Ishikawa (cell line): Measurements from ENCODE around the gene PER1.
A peak's percentile ranks its signal among the peaks of the same experiment; 100 is the strongest.

Experiments used
- CEBPB ChIP-seq: IDR thresholded peaks from 2 replicates; pipeline ENCODE4 v1.6.1; 2012
- CREB1 ChIP-seq: IDR thresholded peaks from 2 replicates; pipeline ENCODE4 v1.6.1; 2012; ENCODE audit warnings: low read depth
- EGR1 ChIP-seq: IDR thresholded peaks from 2 replicates; pipeline ENCODE4 v1.6.1; 2012
- EP300 ChIP-seq: IDR thresholded peaks from 2 replicates; pipeline ENCODE4 v1.6.1; 2012; ENCODE audit warnings: borderline replicate concordance
- FOXM1 ChIP-seq: IDR thresholded peaks from 2 replicates; pipeline ENCODE4 v1.6.1; 2012; ENCODE audit warnings: low read depth, borderline replicate concordance
- NFIC ChIP-seq: IDR thresholded peaks from 2 replicates; pipeline ENCODE4 v1.6.1; 2012
- RAD21 ChIP-seq: IDR thresholded peaks from 2 replicates; pipeline ENCODE4 v1.6.1; 2012; ENCODE audit warnings: low read depth
- TAF1 ChIP-seq: IDR thresholded peaks from 2 replicates; pipeline ENCODE4 v1.6.1; 2012; ENCODE audit warnings: low read depth, mild to moderate bottlenecking
- TCF12 ChIP-seq: IDR thresholded peaks from 2 replicates; pipeline ENCODE4 v1.6.1; 2012; ENCODE audit warnings: low read depth
- TEAD4 ChIP-seq: IDR thresholded peaks from 2 replicates; pipeline ENCODE4 v1.6.1; 2012
- YY1 ChIP-seq: IDR thresholded peaks from 2 replicates; pipeline ENCODE4 v1.6.1; 2012; ENCODE audit warnings: low read depth
- ZBTB7A ChIP-seq: IDR thresholded peaks from 2 replicates; pipeline ENCODE4 v1.6.1; 2012; ENCODE audit warnings: low read depth
- TF ChIP-seq, protein P1 (sequence below): IDR thresholded peaks from 2 replicates; pipeline ENCODE4 v1.6.1; 2012
- TF ChIP-seq, protein P2 (sequence below): IDR thresholded peaks from 2 replicates; pipeline ENCODE4 v1.6.1; 2012; ENCODE audit warnings: low read depth, mild to moderate bottlenecking
- TF ChIP-seq, protein P3 (sequence below): IDR thresholded peaks from 2 replicates; pipeline ENCODE4 v1.6.1; 2012

Gene PER1

DNA sequence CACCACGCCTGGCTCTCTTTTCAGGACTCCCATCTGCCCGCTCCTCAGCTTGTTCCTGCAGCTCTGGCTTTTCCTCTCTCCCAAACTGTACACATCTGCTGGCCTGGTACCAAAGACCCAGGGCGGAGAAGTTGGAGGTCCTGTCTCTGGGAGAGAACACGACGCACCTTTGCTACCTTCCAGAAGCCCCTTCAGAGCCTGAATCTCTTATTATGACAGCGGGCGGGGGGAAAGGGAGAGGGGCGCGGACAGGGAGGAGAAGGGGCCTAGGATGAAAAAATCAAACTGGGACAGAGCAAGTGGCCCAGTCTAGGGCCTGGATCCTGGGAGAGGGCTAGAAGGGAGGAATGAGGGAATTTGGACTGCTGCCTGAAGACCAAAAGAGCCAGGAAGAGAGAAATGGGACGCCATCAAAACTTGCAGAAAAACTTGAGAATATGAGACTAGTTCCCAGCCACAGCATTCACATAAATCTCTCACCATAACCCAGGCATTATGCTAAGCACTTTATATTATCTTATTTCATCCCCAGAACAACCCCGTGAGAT is 2.5 kb upstream of the PER1 start:
- no peak for TF ChIP-seq TAF1
- no peak for TF ChIP-seq NFIC
- no peak for TF ChIP-seq RAD21
- TF ChIP-seq, protein P1, sequence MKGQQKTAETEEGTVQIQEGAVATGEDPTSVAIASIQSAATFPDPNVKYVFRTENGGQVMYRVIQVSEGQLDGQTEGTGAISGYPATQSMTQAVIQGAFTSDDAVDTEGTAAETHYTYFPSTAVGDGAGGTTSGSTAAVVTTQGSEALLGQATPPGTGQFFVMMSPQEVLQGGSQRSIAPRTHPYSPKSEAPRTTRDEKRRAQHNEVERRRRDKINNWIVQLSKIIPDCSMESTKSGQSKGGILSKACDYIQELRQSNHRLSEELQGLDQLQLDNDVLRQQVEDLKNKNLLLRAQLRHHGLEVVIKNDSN: no peak
- TF ChIP-seq ZBTB7A: no peak
- TF ChIP-seq TCF12: no peak
- no peak for TF ChIP-seq EP300
- TF ChIP-seq EGR1: no peak
- no peak for TF ChIP-seq TEAD4
- no peak for TF ChIP-seq CREB1
- TF ChIP-seq, protein P2, sequence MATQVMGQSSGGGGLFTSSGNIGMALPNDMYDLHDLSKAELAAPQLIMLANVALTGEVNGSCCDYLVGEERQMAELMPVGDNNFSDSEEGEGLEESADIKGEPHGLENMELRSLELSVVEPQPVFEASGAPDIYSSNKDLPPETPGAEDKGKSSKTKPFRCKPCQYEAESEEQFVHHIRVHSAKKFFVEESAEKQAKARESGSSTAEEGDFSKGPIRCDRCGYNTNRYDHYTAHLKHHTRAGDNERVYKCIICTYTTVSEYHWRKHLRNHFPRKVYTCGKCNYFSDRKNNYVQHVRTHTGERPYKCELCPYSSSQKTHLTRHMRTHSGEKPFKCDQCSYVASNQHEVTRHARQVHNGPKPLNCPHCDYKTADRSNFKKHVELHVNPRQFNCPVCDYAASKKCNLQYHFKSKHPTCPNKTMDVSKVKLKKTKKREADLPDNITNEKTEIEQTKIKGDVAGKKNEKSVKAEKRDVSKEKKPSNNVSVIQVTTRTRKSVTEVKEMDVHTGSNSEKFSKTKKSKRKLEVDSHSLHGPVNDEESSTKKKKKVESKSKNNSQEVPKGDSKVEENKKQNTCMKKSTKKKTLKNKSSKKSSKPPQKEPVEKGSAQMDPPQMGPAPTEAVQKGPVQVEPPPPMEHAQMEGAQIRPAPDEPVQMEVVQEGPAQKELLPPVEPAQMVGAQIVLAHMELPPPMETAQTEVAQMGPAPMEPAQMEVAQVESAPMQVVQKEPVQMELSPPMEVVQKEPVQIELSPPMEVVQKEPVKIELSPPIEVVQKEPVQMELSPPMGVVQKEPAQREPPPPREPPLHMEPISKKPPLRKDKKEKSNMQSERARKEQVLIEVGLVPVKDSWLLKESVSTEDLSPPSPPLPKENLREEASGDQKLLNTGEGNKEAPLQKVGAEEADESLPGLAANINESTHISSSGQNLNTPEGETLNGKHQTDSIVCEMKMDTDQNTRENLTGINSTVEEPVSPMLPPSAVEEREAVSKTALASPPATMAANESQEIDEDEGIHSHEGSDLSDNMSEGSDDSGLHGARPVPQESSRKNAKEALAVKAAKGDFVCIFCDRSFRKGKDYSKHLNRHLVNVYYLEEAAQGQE: no peak
- TF ChIP-seq YY1: no peak
- TF ChIP-seq, protein P3, sequence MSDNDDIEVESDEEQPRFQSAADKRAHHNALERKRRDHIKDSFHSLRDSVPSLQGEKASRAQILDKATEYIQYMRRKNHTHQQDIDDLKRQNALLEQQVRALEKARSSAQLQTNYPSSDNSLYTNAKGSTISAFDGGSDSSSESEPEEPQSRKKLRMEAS: no peak
- TF ChIP-seq CEBPB: no peak
- TF ChIP-seq FOXM1: no peak

DNA sequence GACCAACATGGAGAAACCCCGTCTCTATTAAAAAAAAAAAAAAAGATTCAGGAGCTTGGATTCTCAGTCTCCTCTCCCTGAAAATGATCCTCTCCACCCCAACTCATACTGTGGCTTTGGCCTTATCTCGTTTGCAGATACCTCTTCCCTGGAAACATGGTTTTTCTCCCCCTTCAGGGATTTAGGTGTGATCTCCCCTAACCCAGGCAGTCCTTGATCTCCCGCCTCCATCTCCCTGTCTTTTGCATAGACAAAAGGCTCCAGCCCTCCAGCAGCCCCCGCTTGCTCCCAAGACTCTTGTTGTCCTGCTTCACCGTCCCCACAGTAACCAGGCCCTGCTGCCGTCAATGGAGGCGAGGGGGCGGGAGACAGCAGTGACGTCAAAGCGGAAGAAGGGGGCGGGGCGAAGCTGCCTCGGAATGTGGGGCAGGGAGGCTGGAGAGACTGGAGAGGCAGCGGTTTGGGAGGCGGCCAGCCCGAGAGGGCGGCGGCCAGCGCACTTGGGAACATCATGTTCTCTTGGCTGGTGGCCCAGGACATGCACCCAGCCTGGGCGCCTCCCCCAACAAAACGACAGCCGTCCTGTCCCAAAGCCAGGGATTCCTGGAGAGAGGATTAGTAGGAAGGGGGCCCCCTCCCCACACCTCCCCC is 1.9 kb upstream of the PER1 start:
- TF ChIP-seq, protein P1: no peak; the same call in 1 of the 2 replicates
- TF ChIP-seq TEAD4 (peak; percentile 94), TCF12 (peak; percentile 75), NFIC (peak; percentile 91), EP300 (no peak; the same call in 1 of the 2 replicates), YY1 (peak; percentile 70; the same call in 1 of the 2 replicates), RAD21 (no peak), CREB1 (peak; percentile 81), EGR1 (peak; percentile 64; the same call in 1 of the 2 replicates), ZBTB7A (no peak)
- TF ChIP-seq, protein P2: no peak
- TF ChIP-seq, protein P3: peak; percentile 80

DNA sequence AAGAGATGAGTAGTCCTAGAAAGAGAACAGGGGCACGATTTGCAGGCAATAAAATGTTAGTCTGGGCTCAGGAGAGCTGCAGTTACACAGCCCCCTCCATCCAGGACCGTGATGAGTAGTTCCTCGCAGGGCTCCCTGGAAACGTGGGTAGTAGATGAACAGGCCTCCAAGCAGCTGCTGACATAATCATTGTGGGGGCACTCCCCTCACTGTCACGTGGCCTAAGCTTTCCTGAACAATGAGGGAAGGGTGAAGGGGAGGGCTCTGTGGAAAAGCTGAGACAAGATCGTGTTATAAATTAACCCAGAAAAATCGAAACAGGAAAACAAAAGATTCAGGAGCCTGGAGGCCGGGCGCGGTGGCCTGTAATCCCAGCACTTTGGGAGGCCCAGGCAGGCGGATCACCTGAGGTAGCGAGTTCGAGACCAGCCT is 1.3 kb upstream of the PER1 start:
- no peak for TF ChIP-seq CEBPB
- TF ChIP-seq, protein P1: peak; percentile 78

DNA sequence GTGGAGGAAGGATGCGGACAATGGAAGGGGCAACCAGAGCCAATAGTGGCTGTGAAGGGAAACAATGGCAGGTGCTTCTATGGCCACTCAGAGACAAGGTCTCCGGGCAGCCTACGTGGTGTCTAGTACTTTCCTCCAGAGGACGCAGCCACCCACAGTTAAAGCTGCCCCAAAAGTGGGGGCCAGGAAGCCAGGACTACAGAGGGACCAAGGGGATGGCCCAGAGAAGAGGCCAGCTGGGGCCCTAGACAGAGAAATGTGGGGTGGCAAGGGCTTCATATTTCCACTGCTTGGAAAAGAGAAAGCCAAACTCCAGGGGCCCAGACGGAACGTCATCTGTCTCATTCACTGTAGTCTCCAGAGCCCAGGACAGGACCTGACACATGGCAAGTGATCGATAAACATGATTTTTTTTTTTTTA is 837 bp upstream of the PER1 start:
- 0 out of 2 replicates have a peak, but pooled peaks have one; percentile 23 for TF ChIP-seq TAF1
- TF ChIP-seq TCF12: no peak

DNA sequence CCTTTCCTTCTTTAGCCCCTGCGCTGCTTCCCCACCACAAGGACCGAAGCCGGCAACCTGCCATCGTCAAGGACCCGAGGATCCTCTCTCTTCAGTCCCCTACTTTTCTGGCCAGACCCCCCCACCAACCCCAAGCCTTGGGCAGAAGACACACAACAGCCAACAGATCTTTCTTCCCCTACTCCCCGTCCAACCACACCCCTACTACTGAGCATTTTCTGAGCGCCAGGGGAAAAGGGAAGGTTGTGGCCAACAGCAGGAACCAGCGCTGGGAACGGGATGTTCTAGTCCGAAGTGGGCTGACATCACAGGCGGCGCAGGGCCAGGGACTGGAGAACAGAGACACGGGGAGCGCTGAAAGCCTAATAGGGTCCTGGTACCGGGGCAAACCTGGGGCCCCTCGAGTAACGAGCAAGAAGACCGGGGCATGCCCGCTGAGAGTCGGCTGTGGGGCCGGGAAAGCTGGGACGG is 528 bp downstream of the PER1 start:
- TF ChIP-seq YY1: no peak
- TF ChIP-seq EP300: no peak
- TF ChIP-seq TAF1: 0 out of 2 replicates have a peak, but pooled peaks have one; percentile 0
- TF ChIP-seq FOXM1: no peak

DNA sequence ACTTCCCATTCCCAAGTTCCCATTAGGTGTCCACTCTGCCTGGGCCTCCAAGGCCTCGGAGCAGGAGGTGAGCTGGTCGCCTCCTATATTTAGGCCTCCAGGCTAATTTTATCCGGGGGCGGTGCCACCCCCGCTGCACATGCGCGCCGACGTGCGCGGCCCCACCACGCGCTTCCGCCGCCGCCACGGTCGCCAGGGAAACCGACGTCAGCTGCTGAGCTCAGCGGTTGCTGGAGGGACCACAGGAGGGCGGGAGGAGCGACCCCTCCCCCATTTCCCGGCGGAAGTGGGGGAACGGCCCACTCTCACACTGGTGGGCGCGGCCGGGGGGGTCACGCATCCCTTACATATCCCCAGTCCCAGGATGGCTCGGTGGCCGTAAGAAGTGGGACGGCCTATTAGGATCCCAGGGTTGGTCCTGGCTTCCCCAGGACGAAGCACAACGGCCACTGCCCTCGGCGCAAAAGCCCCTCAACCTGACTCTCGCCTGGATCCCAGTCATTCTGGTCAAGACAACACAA is 1.0 kb downstream of the PER1 start:
- TF ChIP-seq TCF12 (no peak), YY1 (no peak), EGR1 (peak; percentile 79; the same call in 1 of the 2 replicates), CEBPB (no peak), TEAD4 (no peak), NFIC (no peak), CREB1 (peak; percentile 67), RAD21 (no peak), TAF1 (no peak), ZBTB7A (peak; percentile 97), EP300 (no peak)
- TF ChIP-seq, protein P1: peak; percentile 6; the same call in 1 of the 2 replicates
- TF ChIP-seq, protein P3: peak; percentile 60; the same call in 1 of the 2 replicates
